ENCODE results near the gene RABGAP1L.
A peak's percentile ranks its signal among the peaks of the same experiment; 100 is the strongest.

- peak in 1 of 3 donors; percentile 40 for TF ChIP-seq CTCF (IDR thresholded peaks at IDR 0.05)
- no peak for TF ChIP-seq POLR2A (IDR thresholded peaks at IDR 0.05)
These were observed 839.4 kb downstream of the RABGAP1L start for GRCh38 chr1:174998569-174999215.

Data from lower leg skin (tissue), 3 donors.